CD4-positive, alpha-beta memory T cell (primary cell): ENCODE data around the gene ACP6. TPM values are rescaled to one million over a fixed set of nuclear protein-coding genes. Genes with fewer than 3 reads are reported as not detected.
A peak's percentile ranks its signal among the peaks of the same experiment; 100 is the strongest.

Experiments
- CTCF ChIA-PET: fragments of 350-600 bp; sonication (Branson Sonifier 250); formaldehyde crosslinking; loops from one replicate; lab custom pipeline; 2021; ENCODE audit warnings: inconsistent platforms; ENCODE audit not compliant: partially characterized antibody; lab: Charles Lee
- POLR2A ChIA-PET: fragments of 350-600 bp; sonication (Branson Sonifier 250); formaldehyde crosslinking; loops from one replicate; lab custom pipeline; 2021; ENCODE audit not compliant: partially characterized antibody; lab: Charles Lee
- DNase-seq, 5 donors: peaks; one replicate each; pipeline versions ENCODE4 v3.0.0 to v3.0.0-alpha.2; 2020 to 2022; ENCODE audit warnings: mixed read lengths in 1 of 5
- H3K27ac ChIP-seq: one replicate; pipeline ENCODE4 v1.7.0; 2013; ENCODE audit warnings: low read depth, low read length
- H3K27me3 ChIP-seq: 2 replicates; pipeline ENCODE4 v1.7.0; 2013; ENCODE audit warnings: mild to moderate bottlenecking, low read length, moderate library complexity; ENCODE audit not compliant: insufficient read depth
- H3K36me3 ChIP-seq: 2 replicates; pipeline ENCODE4 v1.7.0; 2013; ENCODE audit warnings: mild to moderate bottlenecking, low read length, moderate library complexity; ENCODE audit not compliant: insufficient read depth
- H3K4me1 ChIP-seq: 2 replicates; pipeline ENCODE4 v1.7.0; 2013; ENCODE audit warnings: mild to moderate bottlenecking, low read length, moderate library complexity; ENCODE audit not compliant: insufficient read depth
- H3K4me3 ChIP-seq, 2 donors: one replicate each; pipeline ENCODE4 v1.7.0; 2013; ENCODE audit warnings: low read length in 2 of 2, mild to moderate bottlenecking in 1 of 2
- H3K9me3 ChIP-seq, 2 donors: one replicate each; pipeline ENCODE4 v1.7.0; 2013; ENCODE audit warnings: low read length in 2 of 2, control low read depth in 1 of 2; ENCODE audit not compliant: control insufficient read depth in 1 of 2
- H3K27ac Mint-ChIP-seq, 7 donors: one replicate each; pipeline ENCODE4 v1.8.0; 2020 to 2021; ENCODE audit warnings: mixed read lengths in 7 of 7, mild to moderate bottlenecking in 6 of 7, inconsistent platforms in 3 of 7, moderate library complexity in 3 of 7
- H3K27me3 Mint-ChIP-seq, 2 donors: one replicate each; pipeline ENCODE4 v1.8.0; 2020 to 2021; ENCODE audit warnings: mixed read lengths in 2 of 2
- H3K36me3 Mint-ChIP-seq, 2 donors: one replicate each; pipeline ENCODE4 v1.8.0; 2020 to 2021; ENCODE audit warnings: mixed read lengths in 2 of 2, inconsistent platforms in 1 of 2, mild to moderate bottlenecking in 1 of 2
- H3K4me1 Mint-ChIP-seq, 4 donors: one replicate each; pipeline ENCODE4 v1.8.0; 2020 to 2021; ENCODE audit warnings: mixed read lengths in 4 of 4, mild to moderate bottlenecking in 1 of 4
- H3K4me3 Mint-ChIP-seq, 8 donors: one replicate each; pipeline ENCODE4 v1.8.0; 2020 to 2021; ENCODE audit warnings: mixed read lengths in 8 of 8, mild to moderate bottlenecking in 7 of 8, moderate library complexity in 6 of 8, inconsistent platforms in 3 of 8
- H3K9me3 Mint-ChIP-seq, 8 donors: one replicate each; pipeline ENCODE4 v1.8.0; 2020 to 2021; ENCODE audit warnings: mixed read lengths in 8 of 8, mild to moderate bottlenecking in 5 of 8, inconsistent platforms in 3 of 8, moderate library complexity in 1 of 8
- intact Hi-C: fragments of 100-400 bp; cut with micrococcal nuclease; formaldehyde crosslinking; loops from one replicate; pipeline ENCODE4 v1.15.1; 2023
- polyA plus RNA-seq, 2 donors: library from polyadenylated mRNA; unstranded; fragments of 300-500 nt; fragmentation: Illumina TruSeq; gene quantifications; one replicate each; pipeline ENCODE4 v1.2.3, GENCODE V29; 2021
- total RNA-seq, 2 experiments: library from RNA; stranded (reverse); gene quantifications; one replicate each; pipeline ENCODE4 v1.2.3, GENCODE V29; 2021

Gene ACP6
- total and polyA plus RNA-seq, 4 experiments from 2014 or later, result 15.4 to 22.7 (median 20.2) TPM

DNA sequence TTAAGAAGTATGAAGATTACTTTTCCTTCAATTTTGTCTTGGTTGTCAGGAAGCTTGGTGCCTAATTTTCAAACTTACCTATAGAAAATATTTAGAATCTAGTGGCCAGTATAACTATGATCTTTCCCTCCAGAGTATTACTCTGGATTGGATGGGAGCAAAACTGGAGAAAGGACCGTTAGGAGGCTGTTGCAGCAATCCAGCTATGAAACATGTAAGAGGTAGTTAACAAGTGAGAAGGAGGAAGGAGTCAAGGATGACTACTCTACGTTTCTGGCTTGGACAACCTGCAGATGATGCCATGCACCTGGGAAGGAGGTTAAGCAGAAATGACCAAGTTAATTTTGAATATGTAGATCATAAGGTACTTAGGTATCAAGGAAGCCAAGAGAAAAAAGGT lies 3.5 kb upstream of the ACP6 start:
- H3K27me3 ChIP-seq, result no peaks in the 10 kb centered on the region
- Mint-ChIP-seq H3K27me3 (peaks cover 0 to 4% of the 10 kb centered on the region in 2 donors), H3K36me3 (peaks cover 0 to 10% of the 10 kb centered on the region in 2 donors), H3K9me3 (peaks cover 0 to 19% (median 17%) of the 10 kb centered on the region in 8 donors), H3K4me3 (no peak overlapping the region), H3K4me1 (peaks cover 8 to 16% (median 14%) of the 10 kb centered on the region in 4 donors), H3K27ac (no peak overlapping the region)
- H3K4me3 ChIP-seq, result no peak overlapping the region
- ChIA-PET POLR2A (no interaction called here), CTCF (interaction anchor here (1.3 kb wide), 1 partner anchor 34 kb away, joined by 4 read pairs; no protein-coding TSS in a partner anchor)
- intact Hi-C loops, result no loop called here
- no peaks in the 10 kb centered on the region for H3K9me3 ChIP-seq
- H3K4me1 ChIP-seq, result peaks cover 10% of the 10 kb centered on the region
- H3K36me3 ChIP-seq, result no peaks in the 10 kb centered on the region
- no peak for DNase-seq
- H3K27ac ChIP-seq, result no peak overlapping the region

DNA sequence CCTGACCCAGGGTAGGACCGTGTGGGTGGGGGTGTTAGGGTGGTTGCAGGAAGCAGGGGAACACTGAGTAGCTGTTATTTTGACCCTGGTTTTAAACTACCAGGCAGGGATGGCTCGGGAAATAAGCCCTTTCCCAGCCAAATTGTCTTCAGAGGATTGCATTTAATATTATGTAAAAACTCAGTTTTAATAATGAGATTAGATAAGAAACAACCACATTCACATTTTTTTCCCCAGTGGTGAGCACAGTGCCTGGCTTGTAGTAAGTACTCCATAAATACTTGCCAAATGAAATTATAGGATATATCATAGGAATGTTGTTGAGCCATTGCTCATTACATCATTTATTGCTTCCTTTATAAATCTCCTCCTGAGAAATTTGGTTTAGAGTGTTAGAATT lies 3.1 kb upstream of the ACP6 start:
- no peak overlapping the region for H3K4me3 Mint-ChIP-seq
- H3K4me1 Mint-ChIP-seq, result peaks cover 13 to 20% (median 18%) of the 10 kb centered on the region in 4 donors
- intact Hi-C loops, result no loop called here

DNA sequence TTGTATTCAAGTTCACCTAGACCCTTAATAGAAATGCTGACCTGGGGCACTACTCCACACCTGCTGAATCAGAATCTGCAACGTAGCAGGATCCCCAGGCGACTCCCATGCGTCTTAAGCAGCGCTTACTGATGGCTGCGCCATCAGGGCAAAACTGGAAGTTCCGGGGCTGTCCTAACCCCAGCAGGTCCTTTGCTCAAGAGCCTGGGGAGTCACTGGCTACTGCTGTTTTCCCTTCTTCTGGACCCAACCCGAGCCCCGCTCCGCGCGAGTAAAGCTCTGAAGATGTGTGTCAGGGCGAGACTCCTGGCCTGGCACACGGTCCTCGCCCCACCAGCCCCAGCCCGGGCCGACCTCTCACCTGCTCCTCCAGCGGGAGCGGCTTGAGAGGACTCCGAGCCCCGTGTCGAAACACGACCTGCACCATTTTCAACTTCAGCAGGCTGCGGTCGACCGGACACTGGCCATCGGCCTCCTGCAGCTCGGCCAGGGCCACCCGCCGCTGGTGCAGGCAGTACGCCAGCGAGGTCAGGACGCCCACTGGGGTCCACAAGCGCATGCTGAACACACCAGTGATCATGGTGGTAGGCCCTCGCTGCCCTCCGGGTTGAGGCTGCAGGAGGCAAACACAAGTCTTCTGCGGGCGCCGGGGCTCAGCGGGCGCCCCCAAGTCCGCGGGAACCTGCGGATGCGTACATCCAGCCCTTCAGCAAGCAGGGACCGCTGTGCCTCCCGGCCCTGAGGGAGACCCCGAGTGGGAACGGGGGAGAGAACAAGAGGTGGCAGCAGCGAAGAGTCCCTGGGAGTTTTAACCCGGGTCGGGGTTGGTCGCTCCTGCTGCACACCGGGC lies 630 bp downstream of the ACP6 start:
- Mint-ChIP-seq H3K27me3 (peaks cover 0 to 4% of the 10 kb centered on the region in 2 donors), H3K27ac (peak overlapping the region; percentile 86 to 97 (median 93)), H3K4me1 (peaks cover 17 to 34% (median 22%) of the 10 kb centered on the region in 4 donors), H3K4me3 (peak overlapping the region; percentile 96 to 99 (median 97)), H3K9me3 (no peaks in the 10 kb centered on the region), H3K36me3 (peaks cover 0 to 12% of the 10 kb centered on the region in 2 donors)
- H3K36me3 ChIP-seq, result no peaks in the 10 kb centered on the region
- H3K27ac ChIP-seq, result peak overlapping the region; percentile 70
- H3K4me3 ChIP-seq, result peak overlapping the region; percentile 79 to 91
- intact Hi-C loops, result loop anchor here (1.0 to 2.0 kb wide), 4 partner anchors 29 to 128 kb away; partner anchors contain the start of gene BCL9
- DNase-seq, result peak; percentile 29 to 52 (median 39)
- H3K27me3 ChIP-seq, result no peaks in the 10 kb centered on the region
- no peaks in the 10 kb centered on the region for H3K9me3 ChIP-seq
- H3K4me1 ChIP-seq, result peaks cover 14% of the 10 kb centered on the region
- POLR2A ChIA-PET, result interaction anchor here (0.8 to 2.5 kb wide), 9 partner anchors 9 to 129 kb away, joined by 3 to 18 read pairs (median 4); partner anchors contain the start of gene BCL9
- CTCF ChIA-PET, result interaction anchor here (1.0 to 1.6 kb wide), 3 partner anchors 10 to 32 kb away, joined by 3 to 5 read pairs (median 4); no protein-coding TSS in a partner anchor

More for the DNA sequence above, 3.1 kb upstream of the ACP6 start:
- Histone ChIP-seq H3K36me3 (no peaks in the 10 kb centered on the region), H3K9me3 (no peaks in the 10 kb centered on the region), H3K27me3 (no peaks in the 10 kb centered on the region), H3K4me3 (no peak overlapping the region), H3K4me1 (peaks cover 14% of the 10 kb centered on the region), H3K27ac (no peak overlapping the region)
- CTCF ChIA-PET, result interaction anchor here (1.3 kb wide), 1 partner anchor 34 kb away, joined by 4 read pairs; no protein-coding TSS in a partner anchor
- no peak for DNase-seq
- Mint-ChIP-seq H3K27me3 (peaks cover 0 to 4% of the 10 kb centered on the region in 2 donors), H3K27ac (no peak overlapping the region), H3K9me3 (peaks cover 0 to 15% (median 13%) of the 10 kb centered on the region in 8 donors), H3K36me3 (peaks cover 0 to 10% of the 10 kb centered on the region in 2 donors)
- POLR2A ChIA-PET, result no interaction called here

- POLR2A ChIA-PET, result no interaction called here
Observed at GRCh38 chr1:147665521-147665920, 4.8 kb downstream of the ACP6 start.

DNA sequence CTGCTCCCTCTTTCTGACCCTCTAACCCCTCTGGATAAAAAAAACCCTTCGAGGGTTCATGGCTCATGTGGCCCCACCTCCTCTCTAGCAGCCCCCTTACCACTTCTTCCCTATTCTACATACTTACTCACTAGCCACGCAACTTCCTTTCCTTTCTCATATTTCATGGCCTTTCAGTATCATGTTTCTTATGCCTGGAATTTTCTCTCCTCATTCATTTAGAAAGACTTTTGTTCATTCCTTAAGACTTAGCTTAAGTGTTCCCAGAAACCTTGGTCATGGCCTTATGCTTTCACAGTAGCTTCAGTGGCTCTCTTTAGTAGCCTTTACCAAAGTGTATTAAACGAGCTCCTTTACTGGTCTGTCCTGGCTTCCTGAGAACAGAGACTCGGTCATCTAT lies 6.1 kb downstream of the ACP6 start:
- ChIA-PET POLR2A (interaction anchor here (1.0 kb wide), 1 partner anchor 12 kb away, joined by 3 read pairs; no protein-coding TSS in a partner anchor), CTCF (interaction anchor here (1.3 to 1.8 kb wide), 4 partner anchors 19 to 37 kb away, joined by 3 to 7 read pairs (median 5); no protein-coding TSS in a partner anchor)
- peaks cover 0 to 3% (median 0%) of the 10 kb centered on the region in 8 donors for H3K9me3 Mint-ChIP-seq
- Histone ChIP-seq H3K27me3 (no peaks in the 10 kb centered on the region), H3K9me3 (no peaks in the 10 kb centered on the region), H3K4me1 (peaks cover 8% of the 10 kb centered on the region), H3K4me3 (no peak overlapping the region), H3K27ac (no peak overlapping the region), H3K36me3 (no peaks in the 10 kb centered on the region)
- intact Hi-C loops, result no loop called here
- H3K27ac Mint-ChIP-seq, result no peak overlapping the region
- DNase-seq, result no peak
- H3K36me3 Mint-ChIP-seq, result peaks cover 10 to 23% of the 10 kb centered on the region in 2 donors
- no peaks in the 10 kb centered on the region for H3K27me3 Mint-ChIP-seq
- no peak overlapping the region for H3K4me3 Mint-ChIP-seq
- H3K4me1 Mint-ChIP-seq, result peaks cover 12 to 39% (median 22%) of the 10 kb centered on the region in 4 donors

More at GRCh38 chr1:147665521-147665920, 4.8 kb downstream of the ACP6 start:
- Histone ChIP-seq H3K27ac (no peak overlapping the region), H3K9me3 (no peaks in the 10 kb centered on the region), H3K27me3 (no peaks in the 10 kb centered on the region), H3K4me1 (peaks cover 10% of the 10 kb centered on the region), H3K36me3 (no peaks in the 10 kb centered on the region), H3K4me3 (no peak overlapping the region)
- Mint-ChIP-seq H3K9me3 (peaks cover 0 to 3% (median 0%) of the 10 kb centered on the region in 8 donors), H3K36me3 (peaks cover 11 to 14% of the 10 kb centered on the region in 2 donors), H3K27ac (no peak overlapping the region), H3K4me1 (peaks cover 15 to 46% (median 27%) of the 10 kb centered on the region in 4 donors), H3K27me3 (no peaks in the 10 kb centered on the region), H3K4me3 (no peak overlapping the region)
- CTCF ChIA-PET, result interaction anchor here (1.3 to 1.9 kb wide), 5 partner anchors 13 to 36 kb away, joined by 3 to 7 read pairs (median 5); no protein-coding TSS in a partner anchor
- DNase-seq, result no peak
- intact Hi-C loops, result no loop called here

- peaks cover 37 to 47% of the 10 kb centered on the region in 2 donors for H3K36me3 Mint-ChIP-seq
- CTCF ChIA-PET, result interaction anchor here (1.5 kb wide), 1 partner anchor 22 kb away, joined by 5 read pairs; no protein-coding TSS in a partner anchor
Observed at GRCh38 chr1:147654511-147654910, 15.8 kb downstream of the ACP6 start.

More at GRCh38 chr1:147654511-147654910, 15.8 kb downstream of the ACP6 start:
- Mint-ChIP-seq H3K4me1 (peaks cover 0 to 6% (median 2%) of the 10 kb centered on the region in 4 donors), H3K9me3 (no peaks in the 10 kb centered on the region), H3K27ac (no peak overlapping the region), H3K4me3 (no peak overlapping the region), H3K27me3 (no peaks in the 10 kb centered on the region)
- H3K36me3 ChIP-seq, result peaks cover 31% of the 10 kb centered on the region
- H3K4me1 ChIP-seq, result peaks cover 3% of the 10 kb centered on the region
- H3K27ac ChIP-seq, result no peak overlapping the region
- no peak for DNase-seq
- no peaks in the 10 kb centered on the region for H3K9me3 ChIP-seq
- no peaks in the 10 kb centered on the region for H3K27me3 ChIP-seq
- intact Hi-C loops, result no loop called here
- no peak overlapping the region for H3K4me3 ChIP-seq
- POLR2A ChIA-PET, result no interaction called here
